WTC11 (cell line): ENCODE measurements around the gene OSBPL9. TPM values are rescaled to one million over a fixed set of nuclear protein-coding genes. Genes with fewer than 3 reads are reported as not detected.

Source experiments
- ATAC-seq: fragments of 200-7000 bp; cut with Tn5 transposase; 2 replicates; pipeline ENCODE4 v1.10.0; 2021; ENCODE audit warnings: mild to moderate bottlenecking, moderate library complexity
- CTCF ChIA-PET: fragments of 300-600 bp; sonication (Branson Sonifier 250); formaldehyde crosslinking; loops from one replicate; lab custom pipeline; 2021; ENCODE audit warnings: antibody characterized with exemption; lab: Charles Lee
- POLR2A ChIA-PET: fragments of 350-600 bp; sonication (Branson Sonifier 250); formaldehyde crosslinking; loops from one replicate; lab custom pipeline; 2021; ENCODE audit warnings: antibody characterized with exemption; lab: Charles Lee
- DNase-seq: peaks from one replicate; pipeline ENCODE4 v3.0.0; 2021; ENCODE audit warnings: low spot score
- H3K27ac Mint-ChIP-seq: 2 replicates; pipeline ENCODE4 v1.8.0; 2021; ENCODE audit warnings: mixed read lengths
- H3K27me3 Mint-ChIP-seq: 2 replicates; pipeline ENCODE4 v1.8.0; 2021; ENCODE audit warnings: low read depth, mild to moderate bottlenecking, moderate library complexity, mixed read lengths
- H3K36me3 Mint-ChIP-seq: 2 replicates; pipeline ENCODE4 v1.8.0; 2021; ENCODE audit warnings: mixed read lengths
- H3K4me1 Mint-ChIP-seq: 2 replicates; pipeline ENCODE4 v1.8.0; 2022; ENCODE audit warnings: mixed read lengths
- H3K4me3 Mint-ChIP-seq: 2 replicates; pipeline ENCODE4 v1.8.0; 2021; ENCODE audit warnings: mild to moderate bottlenecking, moderate library complexity, mixed read lengths
- H3K9me3 Mint-ChIP-seq: 2 replicates; pipeline ENCODE4 v1.8.0; 2021; ENCODE audit warnings: mixed read lengths
- ETV6 ChIP-seq: sonication (generic); formaldehyde crosslinking; IDR thresholded peaks from 2 replicates; pipeline ENCODE4 v1.8.1; 2022; ENCODE audit warnings: mild to moderate bottlenecking, missing genetic modification reagents
- PRRX2 ChIP-seq: fragments of 250-450 bp; sonication (Bioruptor Pico); IDR thresholded peaks from 2 replicates; pipeline ENCODE4 v1.8.0; 2021; ENCODE audit warnings: mild to moderate bottlenecking
- SMAD3 ChIP-seq: sonication (generic); formaldehyde crosslinking; IDR thresholded peaks from 2 replicates; pipeline ENCODE4 v1.8.0; 2022; ENCODE audit warnings: missing genetic modification reagents, mild to moderate bottlenecking, borderline replicate concordance
- TP53 ChIP-seq: sonication (generic); formaldehyde crosslinking; IDR thresholded peaks from 2 replicates; pipeline ENCODE4 v1.8.1; 2023; ENCODE audit warnings: mild to moderate bottlenecking, missing genetic modification reagents
- ZNF416 ChIP-seq: fragments of 250-450 bp; sonication (Bioruptor Pico); IDR thresholded peaks from 2 replicates; pipeline ENCODE4 v1.9.0; 2021; ENCODE audit warnings: mild to moderate bottlenecking, inconsistent platforms
- ZNF423 ChIP-seq: fragments of 250-450 bp; sonication (Bioruptor Pico); IDR thresholded peaks from 2 replicates; pipeline ENCODE4 v2.1.2; 2022; ENCODE audit warnings: mild to moderate bottlenecking, moderate library complexity
- total RNA-seq: library from RNA; stranded (reverse); gene quantifications from 3 replicates; pipeline ENCODE4 v1.2.3, GENCODE V29; 2021
- TF ChIP-seq, protein P1 (sequence below): sonication (generic); formaldehyde crosslinking; conservative IDR thresholded peaks from 2 replicates; pipeline ENCODE4 v1.8.1; 2022; ENCODE audit warnings: mild to moderate bottlenecking, missing genetic modification reagents
- TF ChIP-seq, protein P2 (sequence below): sonication (generic); formaldehyde crosslinking; IDR thresholded peaks from 2 replicates; pipeline ENCODE4 v1.8.0; 2023; ENCODE audit warnings: missing genetic modification reagents
- TF ChIP-seq, protein P3 (sequence below): sonication (generic); formaldehyde crosslinking; IDR thresholded peaks from 2 replicates; pipeline ENCODE4 v1.8.0; 2022; ENCODE audit warnings: mild to moderate bottlenecking, missing genetic modification reagents
- TF ChIP-seq, protein P4 (sequence below): fragments of 250-450 bp; sonication (Bioruptor Pico); IDR thresholded peaks from 2 replicates; pipeline ENCODE4 v1.8.0; 2021; ENCODE audit warnings: mild to moderate bottlenecking
- TF ChIP-seq, protein P5 (sequence below): sonication (generic); formaldehyde crosslinking; IDR thresholded peaks from 2 replicates; pipeline ENCODE4 v1.8.1; 2023; ENCODE audit warnings: mild to moderate bottlenecking, missing genetic modification reagents
- TF ChIP-seq, protein P6 (sequence below): sonication (generic); formaldehyde crosslinking; IDR thresholded peaks from 2 replicates; pipeline ENCODE4 v1.8.1; 2023; ENCODE audit warnings: mild to moderate bottlenecking, missing genetic modification reagents, borderline replicate concordance
- TF ChIP-seq, protein P7 (sequence below): sonication (generic); formaldehyde crosslinking; IDR thresholded peaks from 2 replicates; pipeline ENCODE4 v1.8.1; 2023; ENCODE audit warnings: mild to moderate bottlenecking, missing genetic modification reagents, moderate library complexity
- TF ChIP-seq, protein P8 (sequence below): fragments of 250-450 bp; sonication (Bioruptor Pico); IDR thresholded peaks from 2 replicates; pipeline ENCODE4 v1.9.0; 2021; ENCODE audit warnings: mild to moderate bottlenecking
- TF ChIP-seq, protein P9 (sequence below): sonication (generic); formaldehyde crosslinking; IDR thresholded peaks from 2 replicates; pipeline ENCODE4 v1.8.1; 2022; ENCODE audit warnings: missing genetic modification reagents, borderline replicate concordance

OSBPL9 gene
- total RNA-seq, 1 experiment from 2014 or later = 55.6 TPM

DNA sequence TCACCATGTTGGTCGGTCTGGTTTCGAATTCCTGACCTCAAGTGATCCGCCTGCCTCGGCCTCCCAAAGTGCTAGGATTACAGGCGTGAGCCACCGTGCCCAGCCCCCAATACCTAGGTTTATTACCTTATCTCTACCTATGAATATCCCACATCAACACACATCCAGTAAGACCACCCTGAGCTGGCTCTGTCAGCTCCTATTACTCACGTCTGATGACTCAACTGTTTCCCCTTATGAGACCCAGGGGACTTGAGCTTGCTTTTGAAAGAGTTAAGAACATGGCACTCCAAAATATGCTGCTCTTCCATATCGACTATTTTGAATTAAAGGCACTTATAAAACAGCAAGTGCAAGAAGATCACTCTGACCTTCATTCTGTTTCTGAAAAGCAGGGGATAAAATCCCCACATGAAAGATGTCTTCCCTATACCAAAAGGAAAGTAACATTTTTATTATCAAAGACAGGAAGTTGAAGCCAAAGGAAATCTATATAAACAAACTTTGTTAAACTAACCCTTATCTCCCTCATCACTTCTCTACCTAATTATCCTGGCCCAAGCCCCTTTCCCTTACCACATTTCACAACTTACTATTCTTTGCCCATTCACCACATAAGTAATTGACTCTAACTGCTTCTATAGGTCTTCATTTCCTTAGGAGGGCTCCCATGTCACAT, 41.3 kb upstream of the OSBPL9 start:
- no peaks in the 10 kb centered on the region for H3K27me3 Mint-ChIP-seq
- TF ChIP-seq ZNF416 = no peak
- TF ChIP-seq, protein P1, sequence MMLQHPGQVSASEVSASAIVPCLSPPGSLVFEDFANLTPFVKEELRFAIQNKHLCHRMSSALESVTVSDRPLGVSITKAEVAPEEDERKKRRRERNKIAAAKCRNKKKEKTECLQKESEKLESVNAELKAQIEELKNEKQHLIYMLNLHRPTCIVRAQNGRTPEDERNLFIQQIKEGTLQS (CRISPR knock-in tag) = no peak
- TF ChIP-seq, protein P2, sequence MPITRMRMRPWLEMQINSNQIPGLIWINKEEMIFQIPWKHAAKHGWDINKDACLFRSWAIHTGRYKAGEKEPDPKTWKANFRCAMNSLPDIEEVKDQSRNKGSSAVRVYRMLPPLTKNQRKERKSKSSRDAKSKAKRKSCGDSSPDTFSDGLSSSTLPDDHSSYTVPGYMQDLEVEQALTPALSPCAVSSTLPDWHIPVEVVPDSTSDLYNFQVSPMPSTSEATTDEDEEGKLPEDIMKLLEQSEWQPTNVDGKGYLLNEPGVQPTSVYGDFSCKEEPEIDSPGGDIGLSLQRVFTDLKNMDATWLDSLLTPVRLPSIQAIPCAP (CRISPR knock-in tag) = no peak
- no peak for TF ChIP-seq SMAD3 (CRISPR knock-in tag)
- no peak for TF ChIP-seq ZNF423
- TF ChIP-seq, protein P3, sequence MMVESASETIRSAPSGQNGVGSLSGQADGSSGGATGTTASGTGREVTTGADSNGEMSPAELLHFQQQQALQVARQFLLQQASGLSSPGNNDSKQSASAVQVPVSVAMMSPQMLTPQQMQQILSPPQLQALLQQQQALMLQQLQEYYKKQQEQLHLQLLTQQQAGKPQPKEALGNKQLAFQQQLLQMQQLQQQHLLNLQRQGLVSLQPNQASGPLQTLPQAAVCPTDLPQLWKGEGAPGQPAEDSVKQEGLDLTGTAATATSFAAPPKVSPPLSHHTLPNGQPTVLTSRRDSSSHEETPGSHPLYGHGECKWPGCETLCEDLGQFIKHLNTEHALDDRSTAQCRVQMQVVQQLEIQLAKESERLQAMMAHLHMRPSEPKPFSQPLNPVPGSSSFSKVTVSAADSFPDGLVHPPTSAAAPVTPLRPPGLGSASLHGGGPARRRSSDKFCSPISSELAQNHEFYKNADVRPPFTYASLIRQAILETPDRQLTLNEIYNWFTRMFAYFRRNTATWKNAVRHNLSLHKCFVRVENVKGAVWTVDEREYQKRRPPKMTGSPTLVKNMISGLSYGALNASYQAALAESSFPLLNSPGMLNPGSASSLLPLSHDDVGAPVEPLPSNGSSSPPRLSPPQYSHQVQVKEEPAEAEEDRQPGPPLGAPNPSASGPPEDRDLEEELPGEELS (CRISPR knock-in tag) = no peak
- TF ChIP-seq, protein P4, sequence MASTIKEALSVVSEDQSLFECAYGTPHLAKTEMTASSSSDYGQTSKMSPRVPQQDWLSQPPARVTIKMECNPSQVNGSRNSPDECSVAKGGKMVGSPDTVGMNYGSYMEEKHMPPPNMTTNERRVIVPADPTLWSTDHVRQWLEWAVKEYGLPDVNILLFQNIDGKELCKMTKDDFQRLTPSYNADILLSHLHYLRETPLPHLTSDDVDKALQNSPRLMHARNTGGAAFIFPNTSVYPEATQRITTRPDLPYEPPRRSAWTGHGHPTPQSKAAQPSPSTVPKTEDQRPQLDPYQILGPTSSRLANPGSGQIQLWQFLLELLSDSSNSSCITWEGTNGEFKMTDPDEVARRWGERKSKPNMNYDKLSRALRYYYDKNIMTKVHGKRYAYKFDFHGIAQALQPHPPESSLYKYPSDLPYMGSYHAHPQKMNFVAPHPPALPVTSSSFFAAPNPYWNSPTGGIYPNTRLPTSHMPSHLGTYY (CRISPR knock-in tag) = no peak
- TF ChIP-seq, protein P5, sequence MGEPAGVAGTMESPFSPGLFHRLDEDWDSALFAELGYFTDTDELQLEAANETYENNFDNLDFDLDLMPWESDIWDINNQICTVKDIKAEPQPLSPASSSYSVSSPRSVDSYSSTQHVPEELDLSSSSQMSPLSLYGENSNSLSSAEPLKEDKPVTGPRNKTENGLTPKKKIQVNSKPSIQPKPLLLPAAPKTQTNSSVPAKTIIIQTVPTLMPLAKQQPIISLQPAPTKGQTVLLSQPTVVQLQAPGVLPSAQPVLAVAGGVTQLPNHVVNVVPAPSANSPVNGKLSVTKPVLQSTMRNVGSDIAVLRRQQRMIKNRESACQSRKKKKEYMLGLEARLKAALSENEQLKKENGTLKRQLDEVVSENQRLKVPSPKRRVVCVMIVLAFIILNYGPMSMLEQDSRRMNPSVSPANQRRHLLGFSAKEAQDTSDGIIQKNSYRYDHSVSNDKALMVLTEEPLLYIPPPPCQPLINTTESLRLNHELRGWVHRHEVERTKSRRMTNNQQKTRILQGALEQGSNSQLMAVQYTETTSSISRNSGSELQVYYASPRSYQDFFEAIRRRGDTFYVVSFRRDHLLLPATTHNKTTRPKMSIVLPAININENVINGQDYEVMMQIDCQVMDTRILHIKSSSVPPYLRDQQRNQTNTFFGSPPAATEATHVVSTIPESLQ = no peak
- no peak for TF ChIP-seq TP53 (CRISPR knock-in tag)
- no peak for TF ChIP-seq PRRX2
- TF ChIP-seq, protein P6, sequence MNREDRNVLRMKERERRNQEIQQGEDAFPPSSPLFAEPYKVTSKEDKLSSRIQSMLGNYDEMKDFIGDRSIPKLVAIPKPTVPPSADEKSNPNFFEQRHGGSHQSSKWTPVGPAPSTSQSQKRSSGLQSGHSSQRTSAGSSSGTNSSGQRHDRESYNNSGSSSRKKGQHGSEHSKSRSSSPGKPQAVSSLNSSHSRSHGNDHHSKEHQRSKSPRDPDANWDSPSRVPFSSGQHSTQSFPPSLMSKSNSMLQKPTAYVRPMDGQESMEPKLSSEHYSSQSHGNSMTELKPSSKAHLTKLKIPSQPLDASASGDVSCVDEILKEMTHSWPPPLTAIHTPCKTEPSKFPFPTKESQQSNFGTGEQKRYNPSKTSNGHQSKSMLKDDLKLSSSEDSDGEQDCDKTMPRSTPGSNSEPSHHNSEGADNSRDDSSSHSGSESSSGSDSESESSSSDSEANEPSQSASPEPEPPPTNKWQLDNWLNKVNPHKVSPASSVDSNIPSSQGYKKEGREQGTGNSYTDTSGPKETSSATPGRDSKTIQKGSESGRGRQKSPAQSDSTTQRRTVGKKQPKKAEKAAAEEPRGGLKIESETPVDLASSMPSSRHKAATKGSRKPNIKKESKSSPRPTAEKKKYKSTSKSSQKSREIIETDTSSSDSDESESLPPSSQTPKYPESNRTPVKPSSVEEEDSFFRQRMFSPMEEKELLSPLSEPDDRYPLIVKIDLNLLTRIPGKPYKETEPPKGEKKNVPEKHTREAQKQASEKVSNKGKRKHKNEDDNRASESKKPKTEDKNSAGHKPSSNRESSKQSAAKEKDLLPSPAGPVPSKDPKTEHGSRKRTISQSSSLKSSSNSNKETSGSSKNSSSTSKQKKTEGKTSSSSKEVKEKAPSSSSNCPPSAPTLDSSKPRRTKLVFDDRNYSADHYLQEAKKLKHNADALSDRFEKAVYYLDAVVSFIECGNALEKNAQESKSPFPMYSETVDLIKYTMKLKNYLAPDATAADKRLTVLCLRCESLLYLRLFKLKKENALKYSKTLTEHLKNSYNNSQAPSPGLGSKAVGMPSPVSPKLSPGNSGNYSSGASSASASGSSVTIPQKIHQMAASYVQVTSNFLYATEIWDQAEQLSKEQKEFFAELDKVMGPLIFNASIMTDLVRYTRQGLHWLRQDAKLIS (CRISPR knock-in tag) = no peak
- ATAC-seq = no peak
- CTCF ChIA-PET = no interaction called here
- peaks cover 10% of the 10 kb centered on the region for H3K9me3 Mint-ChIP-seq
- no peak overlapping the region for H3K4me3 Mint-ChIP-seq
- no peak overlapping the region for H3K27ac Mint-ChIP-seq
- POLR2A ChIA-PET = no interaction called here
- no peaks in the 10 kb centered on the region; the same call in 1 of the 2 replicates for H3K4me1 Mint-ChIP-seq
- H3K36me3 Mint-ChIP-seq = no peaks in the 10 kb centered on the region
- no peak for DNase-seq

DNA sequence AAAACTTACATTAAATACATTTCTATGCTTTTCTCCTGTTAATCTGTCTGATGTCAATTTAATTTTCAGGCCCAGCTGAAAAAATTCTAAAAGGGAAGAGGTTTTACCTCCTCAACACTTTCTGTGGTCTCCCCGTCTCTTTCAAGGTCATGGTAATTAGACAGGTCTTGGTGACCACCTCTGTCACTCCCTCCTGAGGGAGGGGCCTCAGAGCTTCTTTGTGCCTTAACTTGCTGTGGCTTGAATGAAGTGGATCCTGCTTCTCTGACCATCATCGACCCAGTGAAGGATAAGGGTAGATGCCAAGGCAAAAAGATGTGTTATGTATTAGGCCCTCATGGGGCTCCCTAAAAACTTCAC, 40.8 kb upstream of the OSBPL9 start:
- ChIA-PET CTCF (no interaction called here), POLR2A (no interaction called here)
- Mint-ChIP-seq H3K9me3 (peaks cover 10% of the 10 kb centered on the region), H3K4me3 (no peak overlapping the region), H3K36me3 (no peaks in the 10 kb centered on the region), H3K4me1 (no peaks in the 10 kb centered on the region), H3K27ac (no peak overlapping the region), H3K27me3 (no peaks in the 10 kb centered on the region)
- ATAC-seq (0 out of 2 replicates have a peak, but pooled peaks have one; percentile 16), DNase-seq (no peak)
- TF ChIP-seq ZNF416 (no peak), ETV6 (CRISPR knock-in tag) (no peak)
- TF ChIP-seq, protein P7, sequence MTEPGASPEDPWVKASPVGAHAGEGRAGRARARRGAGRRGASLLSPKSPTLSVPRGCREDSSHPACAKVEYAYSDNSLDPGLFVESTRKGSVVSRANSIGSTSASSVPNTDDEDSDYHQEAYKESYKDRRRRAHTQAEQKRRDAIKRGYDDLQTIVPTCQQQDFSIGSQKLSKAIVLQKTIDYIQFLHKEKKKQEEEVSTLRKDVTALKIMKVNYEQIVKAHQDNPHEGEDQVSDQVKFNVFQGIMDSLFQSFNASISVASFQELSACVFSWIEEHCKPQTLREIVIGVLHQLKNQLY (CRISPR knock-in tag) = no peak
- TF ChIP-seq, protein P8, sequence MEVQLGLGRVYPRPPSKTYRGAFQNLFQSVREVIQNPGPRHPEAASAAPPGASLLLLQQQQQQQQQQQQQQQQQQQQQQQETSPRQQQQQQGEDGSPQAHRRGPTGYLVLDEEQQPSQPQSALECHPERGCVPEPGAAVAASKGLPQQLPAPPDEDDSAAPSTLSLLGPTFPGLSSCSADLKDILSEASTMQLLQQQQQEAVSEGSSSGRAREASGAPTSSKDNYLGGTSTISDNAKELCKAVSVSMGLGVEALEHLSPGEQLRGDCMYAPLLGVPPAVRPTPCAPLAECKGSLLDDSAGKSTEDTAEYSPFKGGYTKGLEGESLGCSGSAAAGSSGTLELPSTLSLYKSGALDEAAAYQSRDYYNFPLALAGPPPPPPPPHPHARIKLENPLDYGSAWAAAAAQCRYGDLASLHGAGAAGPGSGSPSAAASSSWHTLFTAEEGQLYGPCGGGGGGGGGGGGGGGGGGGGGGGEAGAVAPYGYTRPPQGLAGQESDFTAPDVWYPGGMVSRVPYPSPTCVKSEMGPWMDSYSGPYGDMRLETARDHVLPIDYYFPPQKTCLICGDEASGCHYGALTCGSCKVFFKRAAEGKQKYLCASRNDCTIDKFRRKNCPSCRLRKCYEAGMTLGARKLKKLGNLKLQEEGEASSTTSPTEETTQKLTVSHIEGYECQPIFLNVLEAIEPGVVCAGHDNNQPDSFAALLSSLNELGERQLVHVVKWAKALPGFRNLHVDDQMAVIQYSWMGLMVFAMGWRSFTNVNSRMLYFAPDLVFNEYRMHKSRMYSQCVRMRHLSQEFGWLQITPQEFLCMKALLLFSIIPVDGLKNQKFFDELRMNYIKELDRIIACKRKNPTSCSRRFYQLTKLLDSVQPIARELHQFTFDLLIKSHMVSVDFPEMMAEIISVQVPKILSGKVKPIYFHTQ (CRISPR knock-in tag) = no peak
- TF ChIP-seq, protein P9, sequence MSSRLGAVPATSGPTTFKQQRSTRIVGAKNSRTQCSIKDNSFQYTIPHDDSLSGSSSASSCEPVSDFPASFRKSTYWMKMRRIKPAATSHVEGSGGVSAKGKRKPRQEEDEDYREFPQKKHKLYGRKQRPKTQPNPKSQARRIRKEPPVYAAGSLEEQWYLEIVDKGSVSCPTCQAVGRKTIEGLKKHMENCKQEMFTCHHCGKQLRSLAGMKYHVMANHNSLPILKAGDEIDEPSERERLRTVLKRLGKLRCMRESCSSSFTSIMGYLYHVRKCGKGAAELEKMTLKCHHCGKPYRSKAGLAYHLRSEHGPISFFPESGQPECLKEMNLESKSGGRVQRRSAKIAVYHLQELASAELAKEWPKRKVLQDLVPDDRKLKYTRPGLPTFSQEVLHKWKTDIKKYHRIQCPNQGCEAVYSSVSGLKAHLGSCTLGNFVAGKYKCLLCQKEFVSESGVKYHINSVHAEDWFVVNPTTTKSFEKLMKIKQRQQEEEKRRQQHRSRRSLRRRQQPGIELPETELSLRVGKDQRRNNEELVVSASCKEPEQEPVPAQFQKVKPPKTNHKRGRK (CRISPR knock-in tag) = no peak
